RPMI8226 (cell line): Measurements from ENCODE around the gene PDE11A.
"Not testable (repeated sequence)": the region's sequence is repeated elsewhere in the genome, so short reads cannot be mapped to it uniquely, and the experiment has no call there.

Source experiments
- DNase-seq: peaks from one replicate; pipeline ENCODE4 v3.0.0-alpha.2; 2015

Gene PDE11A

DNA sequence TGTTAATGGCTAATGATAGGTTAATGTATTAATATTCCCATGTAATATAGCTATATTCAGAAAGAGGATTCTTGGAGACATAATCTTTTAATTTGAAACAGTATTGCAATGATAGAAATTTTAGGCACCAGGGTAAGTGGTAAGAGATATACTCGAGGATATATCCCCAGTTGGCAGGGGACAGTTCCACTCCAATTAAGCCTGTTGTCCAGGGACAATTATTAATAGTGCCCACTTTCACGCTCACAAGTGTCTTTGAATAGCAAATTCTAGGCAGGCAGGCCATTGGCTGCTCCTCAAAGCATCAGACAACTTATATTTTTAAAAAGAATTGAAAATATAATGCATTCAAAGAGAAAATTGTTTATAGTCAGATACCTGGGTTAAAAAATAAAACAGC, 190.7 kb downstream of the PDE11A start:
- no peak for DNase-seq

DNA sequence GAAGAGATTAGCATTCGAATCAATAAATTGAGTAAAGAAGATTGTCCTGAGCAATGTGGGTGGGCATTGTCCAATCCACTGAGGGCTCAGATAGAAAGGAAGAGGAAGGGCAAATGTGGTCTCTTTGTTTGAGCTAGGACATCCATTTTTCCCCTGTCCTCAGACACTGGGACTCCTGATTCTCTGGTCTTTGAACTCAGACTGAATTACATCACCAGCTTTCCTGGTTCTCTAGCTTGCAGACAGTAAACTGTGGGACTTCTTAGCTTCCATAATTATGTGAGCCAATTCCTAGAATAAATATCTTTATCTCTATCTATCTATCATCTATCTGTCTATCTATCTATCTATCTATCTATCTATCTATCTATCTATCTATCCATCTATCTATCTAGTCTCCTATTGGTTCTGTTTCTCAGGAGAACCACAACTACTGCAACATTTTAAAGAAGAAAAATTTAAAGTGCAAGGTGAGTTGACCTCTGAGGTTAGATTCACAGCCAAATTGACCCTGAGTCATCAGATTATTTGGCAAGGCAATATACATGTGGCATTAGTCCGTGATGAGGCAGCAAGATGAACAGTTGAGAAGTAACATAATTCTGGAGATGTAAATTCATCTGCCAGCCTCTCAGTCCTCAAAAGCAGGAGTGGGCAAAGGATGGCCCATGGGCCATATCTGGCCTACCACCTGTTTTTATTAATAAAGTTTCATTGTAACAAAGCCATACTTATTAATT, 191.4 kb downstream of the PDE11A start:
- DNase-seq: peak; percentile 28

DNA sequence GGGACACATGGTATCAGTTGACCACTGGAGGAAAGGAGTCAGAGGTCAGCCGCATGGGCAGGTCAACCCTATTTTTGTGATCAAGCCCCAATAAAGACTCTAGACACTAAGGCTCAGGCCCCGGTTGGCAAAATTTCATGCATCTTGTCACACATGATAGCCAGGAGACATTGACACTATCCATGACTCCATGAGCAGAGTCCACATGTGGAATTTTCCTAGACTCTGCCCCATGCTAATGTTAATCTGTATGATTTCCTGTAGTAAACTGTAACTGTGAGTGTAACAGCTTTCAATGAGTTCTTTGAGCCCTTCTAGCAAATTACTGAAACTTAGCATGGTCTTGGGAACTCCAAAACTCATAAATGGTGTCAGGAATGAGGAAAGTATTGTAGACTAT, 192.3 kb downstream of the PDE11A start:
- no peak for DNase-seq

DNA sequence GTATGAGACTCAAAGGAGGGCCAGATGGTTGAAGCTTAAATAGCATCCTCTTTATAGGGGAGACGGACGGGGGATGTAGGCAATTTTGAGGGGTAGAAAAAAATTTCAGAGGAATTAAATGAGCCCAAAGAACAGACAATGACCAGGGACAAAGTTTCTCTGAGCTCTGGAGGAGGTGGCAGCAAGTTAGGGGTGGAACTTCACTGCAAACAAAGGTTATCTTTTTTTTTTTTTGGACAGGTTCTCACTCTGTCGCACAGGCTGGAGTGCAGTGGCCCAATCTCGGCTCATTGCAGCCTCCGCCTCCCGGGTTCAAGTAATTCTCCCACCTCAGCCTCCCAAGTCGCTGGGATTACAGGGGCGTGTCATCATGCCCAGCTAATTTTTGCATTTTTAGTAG, 195.6 kb downstream of the PDE11A start:
- DNase-seq: no peak

DNA sequence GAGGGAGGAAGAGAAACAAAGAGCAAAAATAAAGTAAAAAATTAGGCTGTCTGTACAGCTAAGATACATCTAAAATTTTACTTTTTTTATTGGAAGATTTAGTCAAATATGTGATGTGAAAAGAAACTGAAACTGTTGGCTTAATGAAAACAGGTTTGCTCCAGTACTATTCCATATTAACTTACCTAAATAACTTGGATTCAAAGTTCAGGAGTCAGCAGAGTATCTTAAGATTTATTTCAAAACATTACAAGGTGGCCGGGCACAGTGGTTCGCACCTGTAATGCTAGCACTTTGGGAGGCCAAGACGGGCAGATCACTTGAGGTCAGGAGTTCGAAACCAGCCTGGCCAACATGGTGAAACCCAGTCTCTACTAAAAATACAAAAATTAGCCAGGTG, 197.9 kb downstream of the PDE11A start:
- no peak for DNase-seq

DNA sequence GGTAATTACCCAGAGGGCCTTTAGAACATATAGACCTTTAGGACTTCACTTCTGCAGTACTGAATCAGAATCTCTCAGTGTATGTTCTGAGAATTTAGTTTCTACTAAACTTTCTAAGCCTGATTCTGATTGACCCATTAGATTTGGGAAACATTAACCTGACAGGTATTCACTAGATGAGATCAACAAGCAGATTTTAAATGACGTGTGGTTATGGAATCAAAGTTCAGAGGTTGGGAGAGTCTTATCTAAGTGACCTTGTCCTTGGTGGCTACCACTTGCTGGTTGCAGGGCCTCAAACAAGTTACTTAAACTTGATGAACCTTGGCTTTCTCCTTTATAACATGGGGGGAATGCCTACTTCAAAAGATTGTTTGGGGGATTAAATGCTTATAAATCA, 198.7 kb downstream of the PDE11A start:
- no peak for DNase-seq

DNA sequence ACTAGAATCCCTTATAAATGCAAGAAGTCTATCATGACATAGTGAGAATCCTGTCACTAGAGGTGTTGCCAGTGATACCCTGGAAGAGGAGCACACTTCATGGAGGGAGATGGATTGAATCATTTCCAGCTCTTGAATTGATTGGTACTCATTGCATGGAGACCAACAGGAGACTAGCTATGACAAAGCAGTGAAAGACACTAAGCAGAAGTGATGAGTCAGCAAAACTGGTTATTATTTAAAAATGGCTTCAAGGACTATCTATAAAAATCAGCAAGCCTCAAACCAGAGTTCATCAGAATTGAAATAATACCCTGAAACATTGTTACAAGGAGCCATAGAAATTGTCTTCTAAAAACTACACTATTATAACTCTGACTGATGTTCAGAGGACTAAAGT, 200.3 kb downstream of the PDE11A start:
- no peak for DNase-seq

DNA sequence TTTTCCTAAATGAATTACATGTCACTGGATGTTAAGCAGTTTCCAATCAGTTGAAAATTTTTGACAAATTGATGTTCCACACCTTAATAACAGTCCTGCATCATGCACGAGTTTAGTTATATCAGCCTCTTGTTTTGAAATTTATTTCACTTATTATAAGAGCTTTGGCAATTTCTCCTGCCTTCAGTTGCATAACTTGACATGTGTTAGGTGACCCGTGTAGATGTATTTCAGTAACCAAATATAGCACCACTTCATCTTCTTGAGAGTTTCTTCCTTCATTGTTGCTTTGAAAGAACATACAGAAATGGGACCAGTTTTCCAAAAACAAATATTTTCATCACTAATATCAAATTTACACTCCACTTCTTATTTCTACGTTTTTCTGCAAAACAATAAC, 202.7 kb downstream of the PDE11A start:
- DNase-seq: no peak

DNA sequence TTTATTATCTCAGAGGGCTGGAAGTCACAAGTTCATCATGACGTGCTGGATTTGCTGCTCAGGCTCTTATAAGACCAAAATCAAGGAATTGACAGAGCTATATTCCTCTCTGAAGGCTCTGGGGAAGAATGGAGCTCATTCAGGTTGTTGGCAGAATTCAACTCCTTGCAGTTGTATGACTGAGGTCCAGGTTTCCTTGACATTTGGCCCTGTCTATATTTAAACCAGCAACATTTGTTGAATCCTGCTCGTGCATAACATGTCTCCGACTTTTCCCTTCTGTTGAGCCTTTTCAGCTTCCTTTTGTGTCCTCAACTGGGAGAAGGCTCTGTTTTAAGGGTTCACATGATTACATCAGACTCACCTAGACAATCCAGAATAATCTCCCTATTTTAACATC, 203.4 kb downstream of the PDE11A start:
- DNase-seq: no peak

DNA sequence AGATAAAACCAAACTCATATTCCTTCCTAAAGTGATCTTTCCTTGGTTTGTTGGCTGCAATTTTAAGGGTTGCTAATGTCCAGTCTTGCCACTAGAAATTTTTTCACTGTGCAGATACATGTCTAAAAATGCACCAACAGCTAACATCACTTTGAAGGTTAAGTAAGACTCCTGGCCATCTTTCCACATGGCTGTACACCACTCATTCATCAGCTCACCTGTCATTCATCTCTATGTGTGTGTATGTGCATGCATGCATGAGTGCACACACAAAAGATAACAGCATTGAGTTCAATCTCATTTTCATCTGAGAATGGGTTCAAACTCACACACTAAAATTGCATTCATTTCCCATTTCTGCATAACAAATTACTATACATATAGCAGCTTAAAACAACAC, 203.8 kb downstream of the PDE11A start:
- no peak for DNase-seq

DNA sequence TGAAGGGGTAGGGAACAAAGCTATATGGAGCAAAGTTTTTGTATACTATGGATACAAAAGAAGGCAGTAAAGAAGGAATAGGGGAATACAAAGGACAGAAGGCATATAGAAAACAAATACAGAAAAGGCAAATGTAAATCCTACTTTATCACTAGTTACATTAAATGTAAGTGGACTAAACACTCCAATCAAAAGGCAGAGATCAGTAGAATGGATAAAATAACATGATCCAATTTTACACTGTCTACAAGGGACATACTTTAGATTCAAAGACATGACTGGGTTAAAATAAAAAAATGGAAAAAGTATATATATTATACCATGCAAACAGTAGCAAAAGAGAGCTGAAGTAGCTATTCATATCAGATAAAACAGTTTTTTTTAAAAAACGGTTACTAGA, 215.0 kb downstream of the PDE11A start:
- DNase-seq: no peak

DNA sequence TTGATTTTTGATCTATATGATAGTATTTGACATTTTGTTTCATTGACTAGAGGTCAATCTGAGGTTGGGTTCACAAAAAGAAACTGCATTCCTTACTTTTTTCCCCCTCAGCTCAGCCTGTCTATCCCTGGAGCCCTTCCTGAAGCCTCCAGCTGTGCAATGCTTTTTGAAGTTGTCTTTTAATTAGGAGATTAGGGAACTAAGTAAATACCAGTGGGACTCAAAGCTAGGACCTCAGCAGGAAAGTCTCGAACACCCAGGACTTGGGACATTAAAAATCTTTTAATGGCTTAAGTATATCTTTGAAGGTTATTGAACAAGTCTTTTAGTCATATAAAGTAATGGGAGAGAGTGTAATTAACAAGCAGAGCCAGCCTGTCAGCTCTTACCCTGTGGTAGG, 220.2 kb downstream of the PDE11A start:
- DNase-seq: no peak

DNA sequence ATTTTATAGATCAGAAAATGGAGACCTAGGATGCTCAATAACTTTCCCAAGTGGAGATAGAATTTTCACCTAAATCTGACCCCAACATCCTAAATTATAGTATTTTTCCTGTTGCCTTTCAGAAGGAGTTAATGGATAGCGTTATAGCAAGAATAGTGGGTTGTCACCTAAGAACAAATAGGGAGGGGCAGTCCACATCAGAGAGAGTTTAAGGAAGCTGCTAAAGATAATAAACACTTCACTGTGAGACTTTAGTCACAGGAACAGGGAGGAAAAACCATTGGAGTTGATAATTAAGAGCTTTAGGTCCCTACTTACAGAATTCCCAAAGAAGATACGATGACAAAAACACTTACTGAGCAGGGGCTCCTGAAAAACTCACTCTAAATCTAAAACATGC, 229.4 kb downstream of the PDE11A start:
- DNase-seq: no peak

DNA sequence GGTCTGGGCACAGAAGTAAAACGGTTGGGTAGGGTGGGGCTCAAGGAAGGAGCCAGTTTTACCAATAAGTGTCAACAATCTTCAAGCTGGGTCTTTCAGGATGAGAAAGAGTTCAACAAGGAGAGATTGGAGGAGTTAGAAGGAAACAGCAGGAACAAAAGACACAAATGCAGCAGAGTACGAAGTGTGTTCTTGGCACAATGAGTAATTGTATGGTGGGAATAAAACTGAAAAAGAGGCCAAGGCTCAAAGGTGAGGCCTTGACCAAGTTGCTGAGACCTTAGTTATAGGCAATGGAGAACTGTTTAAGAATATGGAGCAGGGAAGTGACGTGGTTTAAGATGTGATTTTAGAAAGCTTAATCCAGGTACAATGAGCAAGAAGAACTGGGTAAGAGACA, 230.3 kb downstream of the PDE11A start:
- DNase-seq: no peak

DNA sequence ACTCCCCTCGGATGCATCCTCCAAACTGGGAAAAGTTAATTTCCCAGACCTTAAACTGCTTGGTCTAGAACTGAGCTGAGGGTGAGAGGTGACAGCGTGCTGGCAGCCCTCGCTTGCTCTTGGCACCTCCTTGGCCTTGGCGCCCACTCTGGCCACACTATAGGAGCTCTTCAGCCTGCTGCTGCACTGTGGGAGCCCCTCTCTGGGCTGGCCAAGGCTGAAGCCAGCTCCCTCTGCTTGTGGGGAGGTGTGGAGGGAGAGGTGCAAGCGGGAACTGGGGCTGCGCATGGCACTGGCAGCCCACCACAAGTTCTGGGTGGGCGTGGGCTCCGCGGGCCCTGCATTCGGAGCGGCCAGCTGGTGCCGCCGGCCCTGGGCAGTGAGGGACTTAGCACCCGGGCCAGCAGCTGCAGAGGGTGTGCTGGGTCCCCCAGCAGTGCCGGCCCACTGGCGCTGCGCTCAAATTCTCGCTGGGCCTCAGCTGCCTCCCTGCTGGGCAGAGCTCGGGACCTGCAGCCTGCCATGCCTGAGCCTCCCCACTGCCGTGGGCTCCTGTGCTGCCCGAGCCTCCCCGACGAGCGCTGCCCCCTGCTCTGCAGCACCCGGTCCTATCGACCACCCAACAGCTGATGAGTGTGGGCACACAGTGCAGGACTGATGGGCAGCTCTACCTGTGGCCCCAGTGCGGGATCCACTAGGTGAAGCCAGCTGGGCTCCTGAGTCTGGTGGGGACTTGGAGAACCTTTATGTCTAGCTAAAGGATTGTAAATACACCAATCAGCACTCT, 237.0 kb downstream of the PDE11A start:
- not testable (repeated sequence) for DNase-seq

DNA sequence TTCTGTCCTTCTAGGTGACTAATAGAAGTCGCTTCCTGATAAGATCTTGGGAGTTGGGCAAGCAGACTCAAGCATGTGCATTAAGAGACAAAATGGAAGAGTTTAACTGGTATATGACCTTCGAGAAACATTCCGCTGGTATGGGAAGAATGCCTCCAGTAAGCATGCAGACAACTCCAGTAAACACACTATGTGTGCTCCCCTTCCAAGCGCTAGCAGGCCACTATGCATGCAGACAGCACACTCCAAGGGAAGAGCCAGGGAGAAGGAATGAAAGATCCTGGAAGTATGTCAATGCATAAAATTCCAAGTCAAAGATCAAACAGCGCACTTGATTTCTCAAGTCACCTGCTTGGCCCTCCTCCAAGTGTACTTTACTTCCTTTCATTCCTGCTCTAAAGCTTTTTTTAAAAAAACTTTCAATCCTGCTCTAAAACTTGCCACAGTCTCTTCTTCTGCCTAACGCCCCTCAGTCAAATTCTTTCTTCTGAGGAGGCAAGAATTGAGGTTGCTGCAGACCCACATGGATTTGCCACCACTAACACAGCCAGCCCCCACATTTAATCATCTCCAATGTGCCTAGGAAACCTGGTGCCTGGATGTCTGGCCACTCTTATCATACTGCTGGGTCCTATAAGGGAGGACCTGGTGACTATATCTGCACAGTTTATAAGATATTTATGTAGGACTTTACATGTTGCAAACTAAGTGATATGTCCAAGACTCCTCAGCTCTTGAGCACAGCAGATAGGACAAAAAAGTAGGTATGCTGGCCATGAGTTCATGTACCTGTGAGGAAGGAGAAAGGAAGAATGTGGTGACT, 239.8 kb downstream of the PDE11A start:
- no peak for DNase-seq

DNA sequence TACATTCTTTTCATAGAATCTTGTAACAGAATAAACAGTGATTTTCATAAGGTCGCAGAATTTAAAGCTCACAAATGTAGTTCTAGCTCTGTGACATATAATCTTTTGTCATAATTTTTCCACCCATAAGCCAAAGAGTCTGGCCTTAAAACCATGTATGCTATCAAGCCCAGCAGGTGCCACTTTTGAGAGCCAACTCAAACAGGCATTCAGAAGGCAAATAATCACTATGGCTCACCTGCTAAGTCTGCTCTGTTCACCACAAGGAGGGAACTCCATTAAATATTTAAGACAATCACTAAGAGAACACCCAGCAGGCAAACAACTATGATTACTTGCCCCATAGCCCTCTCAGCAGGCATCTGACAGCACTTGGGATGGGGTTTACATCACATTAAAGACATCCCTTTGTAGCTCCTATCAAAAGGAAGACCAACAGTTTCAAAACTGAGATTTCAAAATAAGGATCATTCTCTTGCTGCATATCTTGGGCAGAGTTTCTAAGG, 241.6 kb downstream of the PDE11A start:
- DNase-seq: no peak

DNA sequence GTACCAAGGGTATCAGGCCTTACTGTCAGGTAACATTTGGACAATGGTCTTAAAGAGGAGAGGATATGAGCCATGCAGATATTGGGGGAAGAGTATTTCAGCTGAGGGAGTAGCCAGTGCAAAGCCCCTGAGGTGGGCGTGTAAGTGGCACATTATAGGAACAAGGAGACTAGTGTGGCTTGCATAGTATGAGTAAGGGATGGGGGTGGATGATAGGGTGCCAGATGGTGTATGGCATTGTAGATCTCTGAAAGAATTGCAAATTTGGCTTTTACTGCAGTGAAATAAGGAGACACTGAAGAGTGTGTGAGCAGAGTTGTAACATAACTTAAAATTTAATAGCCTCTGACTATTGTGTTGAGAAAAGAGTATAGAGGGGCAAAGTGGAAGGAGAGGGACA, 244.0 kb downstream of the PDE11A start:
- no peak for DNase-seq

DNA sequence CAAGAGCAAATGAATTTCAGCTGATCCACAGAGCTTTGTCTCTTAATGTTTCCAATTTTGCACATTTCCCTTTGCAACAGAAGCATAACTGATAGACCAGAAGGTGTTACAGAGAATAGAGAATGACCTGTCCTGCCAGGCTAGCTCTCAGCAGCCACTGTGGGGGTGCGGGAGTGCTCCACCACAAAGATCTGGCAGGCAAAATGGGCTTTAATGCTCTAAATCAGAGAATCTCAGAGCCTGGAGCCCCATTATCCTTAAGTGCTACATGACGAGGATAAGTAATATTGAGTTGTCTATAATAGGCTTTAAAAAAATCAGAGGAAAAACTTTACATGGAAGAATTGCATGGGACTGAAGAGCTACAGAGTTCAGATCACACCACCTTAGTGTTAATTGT, 245.7 kb downstream of the PDE11A start:
- no peak for DNase-seq

DNA sequence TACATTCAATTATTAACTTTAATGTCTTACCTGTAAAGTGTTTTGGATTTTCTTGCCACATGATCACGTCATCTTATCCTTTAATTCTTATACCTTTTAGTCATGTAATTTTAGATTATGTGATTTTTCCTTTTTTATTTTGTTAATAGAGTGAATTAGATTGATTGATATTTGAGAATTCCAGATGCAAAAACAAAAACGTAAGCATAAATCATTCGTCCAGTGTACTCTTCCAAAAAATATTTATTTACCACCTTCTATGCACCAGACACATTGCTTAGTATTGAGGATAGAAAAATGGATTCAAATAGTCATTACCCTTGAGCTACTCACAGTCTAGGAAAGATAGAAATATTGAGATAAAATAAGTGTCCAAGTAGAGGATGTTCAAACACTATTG, 249.6 kb downstream of the PDE11A start:
- no peak for DNase-seq

DNA sequence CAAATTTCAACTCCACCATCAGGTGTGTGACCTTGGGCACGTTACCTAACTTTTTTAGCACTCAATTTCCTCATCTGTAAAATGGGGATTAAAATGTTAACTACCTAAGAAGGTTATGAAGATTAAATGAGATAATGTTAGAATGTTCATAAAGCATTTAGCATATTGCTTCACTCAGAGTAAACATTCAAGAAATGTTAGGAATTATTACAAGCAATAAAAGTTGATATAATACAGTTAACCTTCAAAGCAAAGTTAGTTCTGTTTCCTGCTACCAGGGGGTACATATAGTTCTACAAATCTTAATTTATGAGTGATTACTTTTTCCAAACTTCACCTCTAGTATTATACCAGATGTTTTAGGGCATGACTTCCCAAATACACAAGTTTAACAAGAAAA, 254.2 kb downstream of the PDE11A start:
- no peak for DNase-seq

DNA sequence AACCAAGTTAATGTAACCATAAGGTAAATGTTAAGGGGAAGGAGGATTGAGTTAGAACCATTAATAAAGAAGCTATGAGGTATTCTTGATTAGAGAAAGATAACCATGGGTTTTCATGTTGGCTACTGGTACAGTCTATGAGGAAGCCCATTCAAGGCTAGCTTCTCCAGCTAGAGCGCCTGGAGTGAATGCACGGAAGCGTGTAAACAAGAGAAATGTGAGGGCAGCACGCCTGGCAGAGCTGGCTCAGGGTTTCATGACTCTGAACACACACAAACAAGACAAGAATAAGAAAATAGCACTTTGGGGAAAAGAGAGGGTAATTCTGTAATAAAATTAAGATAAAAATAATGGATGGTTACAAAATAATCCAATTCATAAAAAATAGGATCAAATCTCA, 255.3 kb downstream of the PDE11A start:
- no peak for DNase-seq

DNA sequence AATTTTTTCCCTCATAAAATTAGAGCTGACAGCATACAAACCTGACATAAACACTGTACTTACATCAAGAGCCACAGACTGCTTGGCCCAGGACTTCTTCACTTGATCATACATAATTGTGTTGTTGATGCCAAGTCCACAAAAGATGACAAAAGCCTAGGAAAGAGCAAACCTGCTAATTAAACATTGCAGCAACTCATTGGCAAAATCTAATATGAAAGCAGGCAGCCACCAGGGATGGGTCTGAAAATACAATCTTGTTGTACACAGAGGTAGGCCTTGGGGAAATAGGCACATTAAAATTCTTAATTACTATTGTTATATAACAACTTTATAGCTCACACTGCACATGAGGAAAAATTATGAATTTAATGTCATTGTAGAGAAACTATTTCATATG, 255.8 kb downstream of the PDE11A start:
- DNase-seq: no peak
